Stomach (tissue), 9 donors: ENCODE measurements around the gene KRTAP10-5. TPM values are rescaled to one million over a fixed set of nuclear protein-coding genes. Genes with fewer than 3 reads are reported as not detected.

ENCODE experiments used
- DNase-seq, 2 donors: peaks; one replicate each; pipeline versions ENCODE4 v3.0.0 to v3.0.0-alpha.2; 2013 to 2019
- H3K27ac ChIP-seq, 5 donors: fragments of 200-600 bp in 4 of 5; sonication (generic) in 4 of 5; one replicate each; pipeline ENCODE4 v1.5.1; 2013 to 2019; ENCODE audit warnings: mild to moderate bottlenecking in 1 of 5, moderate library complexity in 1 of 5
- H3K27me3 ChIP-seq, 3 donors: fragments of 200-600 bp; sonication (generic); one replicate each; pipeline ENCODE4 v1.5.1; 2017 to 2019; ENCODE audit warnings: mixed run types in 1 of 3
- H3K36me3 ChIP-seq, 4 donors: fragments of 200-600 bp; sonication (generic); 1 replicate in 3 of 4; 2 replicates in 1 of 4; pipeline ENCODE4 v1.5.1; 2016 to 2019
- H3K4me1 ChIP-seq, 4 donors: fragments of 200-600 bp; sonication (generic); one replicate each; pipeline ENCODE4 v1.5.1; 2016 to 2019
- H3K4me3 ChIP-seq, 4 donors: fragments of 200-600 bp; sonication (generic) in 3 of 4; one replicate each; pipeline ENCODE4 v1.5.1; 2016 to 2019; ENCODE audit warnings: mild to moderate bottlenecking in 1 of 4
- H3K9me3 ChIP-seq, 4 donors: fragments of 200-600 bp; sonication (generic); one replicate each; pipeline ENCODE4 v1.5.1; 2016 to 2019
- EP300 ChIP-seq: sonication (generic); formaldehyde crosslinking; IDR thresholded peaks from one replicate; pipeline ENCODE4 v1.6.1; 2017; ENCODE audit warnings: antibody characterized with exemption
- POLR2A ChIP-seq, 4 donors: fragments of 450-650 bp; IDR thresholded peaks; one replicate each; pipeline ENCODE4 v1.6.1; 2016; ENCODE audit warnings: antibody characterized with exemption in 4 of 4, control low read depth in 2 of 4, mild to moderate bottlenecking in 1 of 4, moderate library complexity in 1 of 4
- POLR2AphosphoS5 ChIP-seq, 3 donors: sonication (generic); formaldehyde crosslinking; IDR thresholded peaks; one replicate each; pipeline ENCODE4 v1.6.1; 2016; ENCODE audit warnings: antibody characterized with exemption in 3 of 3
- WGBS, 5 donors: extraction: QIAGEN DNeasy Blood & Tissue Kit in 3 of 5; methylation state at CpG; one replicate each; pipeline versions ENCODE4 v1.1.5 to v1.1.7; 2013 to 2018; 5-methylcytosine and 5-hydroxymethylcytosine counted together
- intact Hi-C: fragments of 100-400 bp; cut with DNase I; formaldehyde crosslinking; loops from one replicate; pipeline ENCODE4 v1.15.1; 2023; ENCODE audit warnings: low total_unique reads
- polyA plus RNA-seq, 3 donors: library from polyadenylated mRNA; stranded (reverse); fragments of 200-250 nt; gene quantifications; one replicate each; pipeline ENCODE4 v1.2.3, GENCODE V29; 2013
- total RNA-seq, 5 donors: library from RNA; depleted of rRNA; stranded (reverse); fragments of >200 nt; gene quantifications; one replicate each; pipeline versions ENCODE4 v1.1.0 to v1.2.3, GENCODE V29; 2014 to 2016
- TF ChIP-seq, protein P1 (sequence below), 7 experiments: fragments of 450-650 bp in 4 of 7; fragments of 200-600 bp in 3 of 7; sonication (generic) in 3 of 7; IDR thresholded peaks; one replicate each; pipeline ENCODE4 v1.5.1; 2016 to 2019; ENCODE audit warnings: antibody characterized with exemption in 7 of 7, control low read depth in 2 of 7, mild to moderate bottlenecking in 1 of 7
- donor health status: healthy with polysubstance abuse.
- donor health status: Bipolar disorder and iron deficiency.
- donor health status: healthy.

Gene KRTAP10-5
- total and polyA plus RNA-seq, 8 donors = 0.10 TPM; not detected in 7

DNA sequence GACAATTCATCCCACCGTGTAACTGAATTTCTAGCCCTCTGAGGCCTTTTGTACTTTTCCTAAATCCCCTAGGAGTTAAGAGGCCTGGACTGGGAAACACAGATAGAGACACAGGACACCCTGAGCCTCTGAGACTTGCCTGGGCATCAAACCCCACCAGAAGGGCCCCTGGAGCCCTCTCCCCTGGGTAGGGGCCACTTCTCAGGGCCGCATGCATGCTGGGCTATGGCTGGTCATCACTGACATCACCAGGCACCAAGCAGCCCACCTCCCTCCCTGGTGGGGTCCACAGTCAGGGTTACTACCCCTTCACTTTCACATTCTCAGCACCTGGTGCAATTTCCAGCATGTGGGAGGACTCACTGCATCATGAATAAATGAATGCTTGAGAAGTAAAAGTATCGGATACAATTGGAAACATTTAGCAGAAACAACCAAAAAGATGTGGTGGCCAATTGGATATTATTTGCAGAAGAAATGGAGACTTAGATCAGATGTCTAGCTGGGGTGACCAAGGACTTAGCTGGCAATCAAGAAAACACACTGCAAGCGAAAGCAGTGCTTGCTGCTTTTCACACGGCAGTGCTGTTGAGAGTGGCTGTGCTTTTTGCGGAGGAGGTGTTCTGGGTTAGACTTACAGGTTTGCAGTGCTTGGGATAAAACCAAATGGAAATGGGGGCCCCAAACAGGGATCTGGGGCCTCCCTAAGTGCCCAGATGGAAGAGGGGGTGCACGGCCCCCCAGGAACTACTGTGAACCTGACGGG is 19.0 kb upstream of the KRTAP10-5 start:
- DNase-seq = no peak
- intact Hi-C loops = no loop called here
- no peak overlapping the region for H3K27ac ChIP-seq
- WGBS, 5 donors = 80 to 86% (median 83%) methylated on average over 8 of the region's 8 CpGs
- TF ChIP-seq, protein P1, sequence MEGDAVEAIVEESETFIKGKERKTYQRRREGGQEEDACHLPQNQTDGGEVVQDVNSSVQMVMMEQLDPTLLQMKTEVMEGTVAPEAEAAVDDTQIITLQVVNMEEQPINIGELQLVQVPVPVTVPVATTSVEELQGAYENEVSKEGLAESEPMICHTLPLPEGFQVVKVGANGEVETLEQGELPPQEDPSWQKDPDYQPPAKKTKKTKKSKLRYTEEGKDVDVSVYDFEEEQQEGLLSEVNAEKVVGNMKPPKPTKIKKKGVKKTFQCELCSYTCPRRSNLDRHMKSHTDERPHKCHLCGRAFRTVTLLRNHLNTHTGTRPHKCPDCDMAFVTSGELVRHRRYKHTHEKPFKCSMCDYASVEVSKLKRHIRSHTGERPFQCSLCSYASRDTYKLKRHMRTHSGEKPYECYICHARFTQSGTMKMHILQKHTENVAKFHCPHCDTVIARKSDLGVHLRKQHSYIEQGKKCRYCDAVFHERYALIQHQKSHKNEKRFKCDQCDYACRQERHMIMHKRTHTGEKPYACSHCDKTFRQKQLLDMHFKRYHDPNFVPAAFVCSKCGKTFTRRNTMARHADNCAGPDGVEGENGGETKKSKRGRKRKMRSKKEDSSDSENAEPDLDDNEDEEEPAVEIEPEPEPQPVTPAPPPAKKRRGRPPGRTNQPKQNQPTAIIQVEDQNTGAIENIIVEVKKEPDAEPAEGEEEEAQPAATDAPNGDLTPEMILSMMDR (IDR thresholded peaks at IDR 0.05) = no peak
- TF ChIP-seq EP300 = no peak
- TF ChIP-seq POLR2A (IDR thresholded peaks at IDR 0.05) = no peak
- no peak for TF ChIP-seq POLR2AphosphoS5 (IDR thresholded peaks at IDR 0.05)
- H3K36me3 ChIP-seq = no peaks in the 10 kb centered on the region
- no peaks in the 10 kb centered on the region for H3K4me1 ChIP-seq
- peaks cover 0 to 25% (median 1%) of the 10 kb centered on the region in 4 donors for H3K9me3 ChIP-seq
- no peak overlapping the region for H3K4me3 ChIP-seq
- peaks cover 0 to 57% (median 10%) of the 10 kb centered on the region in 3 donors for H3K27me3 ChIP-seq

DNA sequence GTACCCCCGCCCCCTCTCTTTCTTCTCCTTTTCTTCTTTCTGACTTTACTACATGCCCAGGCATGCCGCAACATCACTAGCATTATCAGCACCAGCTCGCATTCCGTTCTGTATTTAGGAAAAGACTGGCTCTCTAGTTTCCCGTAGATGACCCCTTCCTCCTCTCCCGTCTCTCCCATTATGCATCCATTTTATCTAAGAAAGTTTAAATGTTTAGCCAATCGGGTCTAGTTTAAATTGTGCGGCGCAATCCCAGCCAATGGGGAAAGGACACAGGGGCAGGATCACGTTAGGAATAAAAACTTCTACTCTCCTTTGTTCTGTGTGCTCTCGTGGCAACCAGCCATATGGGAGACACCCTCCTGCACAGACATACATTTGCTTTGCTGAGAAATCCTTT is 17.7 kb upstream of the KRTAP10-5 start:
- 68 to 75% (median 73%) methylated on average over 11 of the region's 11 CpGs for WGBS, 5 donors
- Histone ChIP-seq H3K4me1 (no peaks in the 10 kb centered on the region), H3K9me3 (peaks cover 0 to 17% (median 1%) of the 10 kb centered on the region in 4 donors), H3K27me3 (peaks cover 0 to 48% (median 10%) of the 10 kb centered on the region in 3 donors), H3K4me3 (no peak overlapping the region), H3K36me3 (no peaks in the 10 kb centered on the region), H3K27ac (no peak overlapping the region)
- DNase-seq = no peak
- intact Hi-C loops = no loop called here
- TF ChIP-seq EP300 (no peak), POLR2A (IDR thresholded peaks at IDR 0.05) (no peak), POLR2AphosphoS5 (IDR thresholded peaks at IDR 0.05) (no peak)
- TF ChIP-seq, protein P1 (IDR thresholded peaks at IDR 0.05) = no peak

DNA sequence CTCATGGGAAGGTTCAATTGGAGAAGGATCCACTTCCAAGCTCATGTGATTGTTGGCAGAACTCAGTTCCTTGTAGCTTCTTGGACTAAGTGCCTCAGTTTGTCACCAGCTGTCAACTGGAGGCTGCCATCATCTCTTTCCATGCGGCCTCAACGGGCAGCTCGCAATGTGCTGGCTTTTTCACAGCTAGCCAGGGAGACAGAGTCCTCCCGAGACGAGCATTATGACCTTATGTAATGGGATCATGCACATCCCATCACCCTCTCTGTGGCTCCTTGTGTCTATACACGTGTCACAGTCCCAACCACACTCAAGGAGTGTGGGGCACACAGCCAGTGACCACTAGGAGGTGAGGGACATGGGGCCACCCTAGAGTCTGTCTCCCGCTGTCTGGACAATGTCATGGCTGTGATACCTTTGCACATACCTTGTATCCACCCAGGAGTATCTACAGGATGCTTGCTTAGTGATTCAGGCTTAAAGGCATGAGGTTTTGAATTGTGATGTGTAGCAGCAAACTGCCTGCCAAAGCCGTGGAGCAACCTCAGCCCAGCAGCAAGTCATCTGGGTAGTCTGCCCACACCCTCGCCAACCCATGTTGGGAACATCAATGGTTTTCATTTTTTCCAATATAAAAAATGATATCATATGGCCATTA is 15.8 kb upstream of the KRTAP10-5 start:
- H3K36me3 ChIP-seq = no peaks in the 10 kb centered on the region
- DNase-seq = no peak
- TF ChIP-seq POLR2AphosphoS5 (IDR thresholded peaks at IDR 0.05) (no peak), EP300 (no peak), POLR2A (IDR thresholded peaks at IDR 0.05) (no peak)
- TF ChIP-seq, protein P1 (IDR thresholded peaks at IDR 0.05) = no peak
- no peak overlapping the region for H3K27ac ChIP-seq
- H3K27me3 ChIP-seq = peaks cover 0 to 46% (median 7%) of the 10 kb centered on the region in 3 donors
- intact Hi-C loops = no loop called here
- no peak overlapping the region for H3K4me3 ChIP-seq
- WGBS, 5 donors = 74 to 84% (median 76%) methylated on average over 6 to 9 of the region's 9 CpGs
- H3K4me1 ChIP-seq = no peaks in the 10 kb centered on the region
- peaks cover 0 to 17% (median 1%) of the 10 kb centered on the region in 4 donors for H3K9me3 ChIP-seq

DNA sequence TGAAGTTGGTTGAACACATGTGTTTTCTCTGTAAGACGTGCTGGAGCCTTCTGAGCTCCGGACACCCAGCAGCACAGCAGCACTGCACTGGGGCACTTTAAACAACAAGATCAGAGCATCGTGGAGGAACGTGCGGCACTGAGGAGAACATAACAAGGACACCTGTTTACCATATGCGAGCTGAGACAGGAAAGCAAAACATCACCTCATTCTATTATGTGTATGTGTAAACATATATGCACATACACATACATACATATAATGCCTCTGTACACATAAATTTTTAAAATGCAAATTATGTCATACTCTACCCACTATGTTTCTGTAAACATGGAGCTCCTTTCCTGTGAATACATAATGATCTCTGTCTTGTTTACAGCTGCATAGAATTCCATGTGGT is 15.1 kb upstream of the KRTAP10-5 start:
- Histone ChIP-seq H3K9me3 (peaks cover 0 to 17% (median 1%) of the 10 kb centered on the region in 4 donors), H3K4me1 (no peaks in the 10 kb centered on the region), H3K36me3 (no peaks in the 10 kb centered on the region), H3K4me3 (no peak overlapping the region), H3K27ac (no peak overlapping the region), H3K27me3 (peaks cover 0 to 48% (median 7%) of the 10 kb centered on the region in 3 donors)
- no peak for DNase-seq
- intact Hi-C loops = no loop called here
- 62 to 83% (median 73%) methylated on average over 6 of the region's 6 CpGs for WGBS, 5 donors
- TF ChIP-seq, protein P1 (IDR thresholded peaks at IDR 0.05) = no peak
- TF ChIP-seq POLR2A (IDR thresholded peaks at IDR 0.05) (no peak), POLR2AphosphoS5 (IDR thresholded peaks at IDR 0.05) (no peak), EP300 (no peak)
